Central memory CD4-positive, alpha-beta T cell (primary cell): ENCODE measurements around the gene GRWD1.

Experiments
- DNase-seq: peaks from one replicate; pipeline ENCODE4 v3.0.0; 2022

GRWD1 gene

DNA sequence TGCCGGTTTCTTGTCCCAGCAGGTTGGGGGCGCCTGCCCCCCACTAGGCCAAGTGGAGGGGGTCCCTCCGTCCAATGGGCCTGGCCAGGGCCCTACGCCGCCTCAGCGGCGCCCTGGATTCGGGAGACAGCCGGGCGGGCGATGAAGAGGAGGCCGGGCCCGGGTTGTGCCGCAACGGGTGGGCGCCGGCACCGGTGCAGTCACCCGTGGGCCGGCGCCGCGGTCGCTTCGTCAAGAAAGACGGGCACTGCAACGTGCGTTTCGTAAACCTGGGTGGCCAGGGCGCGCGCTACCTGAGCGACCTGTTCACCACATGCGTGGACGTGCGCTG is 15.8 kb downstream of the GRWD1 start:
- DNase-seq = no peak

DNA sequence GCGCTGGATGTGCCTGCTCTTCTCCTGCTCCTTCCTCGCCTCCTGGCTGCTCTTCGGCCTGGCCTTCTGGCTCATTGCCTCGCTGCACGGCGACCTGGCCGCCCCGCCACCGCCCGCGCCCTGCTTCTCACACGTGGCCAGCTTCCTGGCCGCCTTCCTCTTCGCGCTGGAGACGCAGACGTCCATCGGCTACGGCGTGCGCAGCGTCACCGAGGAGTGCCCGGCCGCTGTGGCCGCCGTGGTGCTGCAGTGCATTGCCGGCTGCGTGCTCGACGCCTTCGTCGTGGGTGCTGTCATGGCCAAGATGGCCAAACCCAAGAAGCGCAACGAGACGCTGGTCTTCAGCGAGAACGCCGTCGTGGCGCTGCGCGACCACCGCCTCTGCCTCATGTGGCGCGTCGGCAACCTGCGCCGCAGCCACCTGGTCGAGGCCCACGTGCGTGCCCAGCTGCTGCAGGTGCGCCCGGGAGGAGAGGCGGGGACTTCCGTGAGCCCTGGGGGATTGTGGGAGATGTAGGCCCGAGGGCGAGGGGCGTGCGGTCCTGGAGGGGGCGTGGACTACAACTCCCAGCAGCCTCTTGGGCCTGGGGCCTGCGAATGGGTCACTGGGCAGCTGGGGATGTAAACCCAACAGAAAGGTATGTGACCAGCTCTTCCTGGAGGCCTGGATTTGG is 16.3 kb downstream of the GRWD1 start:
- DNase-seq = no peak

DNA sequence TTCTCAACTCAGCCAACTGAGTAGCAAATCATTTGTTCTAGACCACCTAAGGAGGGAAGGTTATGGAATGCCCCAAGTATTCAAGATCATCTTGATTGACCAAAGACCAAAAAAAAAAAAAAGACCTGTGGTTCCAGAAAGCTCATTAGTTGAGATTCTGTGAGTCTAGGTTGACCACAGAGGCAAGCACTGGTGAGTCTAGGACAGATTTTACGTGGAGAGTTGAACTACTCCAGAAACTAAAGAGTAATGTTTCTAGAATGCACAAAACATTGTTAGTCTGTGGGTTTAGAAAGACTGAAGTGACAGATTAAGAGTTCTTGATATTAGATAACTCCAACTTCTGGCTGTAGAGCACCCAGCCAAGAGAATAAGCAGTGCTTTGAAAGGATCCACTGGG is 19.4 kb downstream of the GRWD1 start:
- DNase-seq = no peak

DNA sequence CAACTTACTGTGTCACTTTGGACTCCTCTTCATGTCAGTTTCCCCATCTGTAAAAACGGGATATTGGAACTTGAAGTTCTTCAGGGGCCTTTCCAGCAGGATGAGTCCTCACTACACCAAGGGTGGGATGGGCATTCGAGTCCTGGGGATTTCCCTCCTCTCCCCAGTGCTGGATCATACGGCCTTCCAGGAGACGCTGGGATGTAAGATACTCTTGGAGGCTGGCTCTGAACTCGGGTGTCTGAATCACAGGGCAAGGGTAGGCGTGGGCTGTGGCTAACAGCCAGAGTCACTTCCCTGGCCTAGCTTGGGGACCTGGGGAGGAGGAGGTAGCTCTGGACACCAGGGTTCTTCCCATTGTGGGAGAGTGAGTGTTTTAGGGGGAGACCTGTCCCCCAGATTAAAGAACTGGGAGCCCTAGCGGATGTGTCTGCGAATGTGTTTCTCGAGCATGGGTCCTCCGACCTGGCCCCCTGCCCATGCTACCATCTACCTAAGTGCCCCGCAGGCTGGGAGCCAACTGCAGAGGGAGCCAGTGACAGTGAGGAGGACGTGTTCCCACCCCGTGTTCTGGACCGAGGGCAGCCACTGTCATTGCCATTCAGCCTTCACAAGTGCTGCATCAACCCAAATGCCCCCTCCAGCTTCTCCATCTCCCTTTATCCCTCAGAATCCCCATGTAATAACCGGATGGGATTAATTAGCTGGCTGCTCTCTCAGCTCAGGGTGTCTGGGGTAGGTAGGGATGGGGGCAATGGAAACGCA is 21.0 kb downstream of the GRWD1 start:
- DNase-seq = no peak

DNA sequence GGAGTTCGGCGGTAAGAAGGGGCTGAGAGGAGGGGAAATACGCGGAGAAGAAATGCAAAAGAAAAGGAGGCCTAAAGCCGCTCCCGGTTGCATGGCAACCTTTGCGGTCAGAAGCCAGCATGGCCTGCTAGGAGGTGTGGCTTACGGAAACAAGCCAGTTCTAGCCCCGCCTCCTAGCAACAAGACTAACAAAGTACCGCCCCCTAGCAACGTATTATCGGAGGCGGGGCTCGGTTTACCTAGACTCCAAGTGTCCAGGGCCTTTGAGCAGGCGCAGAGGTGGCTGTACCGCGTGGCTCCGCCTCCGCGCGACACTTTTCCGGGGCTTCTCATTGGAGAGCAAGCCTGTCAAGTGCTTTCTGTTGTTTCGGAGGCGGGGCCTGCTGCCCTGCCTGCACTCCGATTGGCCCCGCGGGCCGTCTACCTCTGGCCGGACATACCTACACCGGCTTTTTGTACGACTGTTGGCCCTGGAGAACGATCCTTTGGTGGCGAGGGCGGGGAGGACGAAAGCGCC is 23.0 kb downstream of the GRWD1 start:
- DNase-seq = peak; percentile 100

DNA sequence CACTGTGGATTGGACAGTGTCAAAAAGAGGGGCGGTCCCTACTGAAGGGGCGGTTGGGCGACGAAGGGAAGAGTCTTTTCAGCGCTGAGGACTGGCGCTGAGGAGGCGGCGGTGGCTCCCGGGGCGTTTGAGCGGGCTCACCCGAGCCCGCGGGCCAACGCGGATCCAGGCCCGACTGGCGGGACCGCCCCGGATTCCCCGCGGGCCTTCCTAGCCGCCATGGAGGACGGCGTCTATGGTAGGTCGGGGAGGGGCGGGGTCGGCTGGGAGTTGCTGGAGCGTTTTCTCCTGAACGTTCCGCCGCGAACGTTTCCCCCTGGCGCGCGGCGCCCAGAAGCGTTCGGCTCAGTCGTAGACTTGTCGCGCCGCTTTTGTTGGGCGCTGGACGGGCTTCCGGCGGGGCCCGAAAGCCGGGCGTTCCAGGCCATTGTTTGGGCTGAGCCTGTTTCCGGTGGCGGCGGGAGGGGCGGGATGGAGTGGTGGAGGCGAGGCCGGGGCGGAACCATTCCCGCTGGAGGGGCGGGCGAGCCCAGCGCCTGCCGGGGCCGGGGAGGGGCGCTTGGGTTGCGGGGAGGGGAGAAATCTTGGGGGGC is 23.6 kb downstream of the GRWD1 start, which contains the start of gene CYTH2:
Gene CYTH2 (plus strand): TSS at position 81 of the 593 bp plus-strand sequence. CDS start 139 bp downstream, at position 220.
- no peak for DNase-seq

DNA sequence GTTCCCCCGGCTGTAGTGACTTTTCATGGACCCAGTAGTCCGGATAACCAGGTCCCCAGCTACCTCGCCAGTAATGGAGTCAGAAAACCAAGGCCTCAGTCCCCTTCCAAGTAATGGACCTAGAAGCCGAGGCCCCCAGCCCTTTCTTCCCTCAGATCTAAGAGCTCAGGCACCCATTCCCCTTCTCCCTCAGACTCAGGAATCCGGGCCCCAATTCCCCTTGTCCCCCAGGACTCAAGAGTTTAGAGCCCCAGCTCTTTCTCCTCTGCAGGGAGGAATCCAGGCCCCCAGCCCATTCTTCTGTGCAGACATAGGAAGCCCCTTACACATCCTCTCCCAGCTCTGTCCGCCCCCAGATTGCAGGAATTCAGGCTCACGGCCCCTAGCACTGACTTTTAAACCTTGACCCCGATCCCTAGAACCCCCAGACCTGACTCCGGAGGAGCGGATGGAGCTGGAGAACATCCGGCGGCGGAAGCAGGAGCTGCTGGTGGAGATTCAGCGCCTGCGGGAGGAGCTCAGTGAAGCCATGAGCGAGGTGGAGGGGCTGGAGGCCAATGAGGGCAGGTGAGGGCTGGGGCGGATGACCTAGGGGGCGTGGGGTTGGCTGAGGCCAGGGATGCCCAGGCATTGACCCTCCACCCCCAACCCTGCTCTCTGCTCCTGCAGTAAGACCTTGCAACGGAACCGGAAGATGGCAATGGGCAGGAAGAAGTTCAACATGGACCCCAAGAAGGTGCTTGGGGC is 24.3 kb downstream of the GRWD1 start:
- no peak for DNase-seq

DNA sequence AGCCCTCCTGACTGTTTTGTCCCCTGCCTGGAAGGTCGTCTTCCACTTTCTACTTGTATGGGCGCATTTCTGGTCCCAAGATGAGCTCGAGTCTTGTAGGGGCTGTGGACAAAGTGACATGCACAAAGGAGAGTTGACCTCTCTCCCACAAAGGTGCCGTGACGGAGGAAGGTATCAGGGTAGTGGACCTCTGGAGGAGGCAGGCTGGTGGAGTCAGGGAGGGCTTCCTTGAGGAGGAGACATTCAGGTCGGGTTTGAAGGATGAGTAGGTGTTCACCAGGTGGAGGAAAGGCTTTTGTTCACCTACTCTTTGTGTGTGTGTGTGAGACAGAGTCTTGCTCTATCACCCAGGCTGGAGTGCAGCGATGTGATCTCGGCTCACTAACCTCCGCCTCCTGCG is 25.1 kb downstream of the GRWD1 start:
- DNase-seq = no peak

DNA sequence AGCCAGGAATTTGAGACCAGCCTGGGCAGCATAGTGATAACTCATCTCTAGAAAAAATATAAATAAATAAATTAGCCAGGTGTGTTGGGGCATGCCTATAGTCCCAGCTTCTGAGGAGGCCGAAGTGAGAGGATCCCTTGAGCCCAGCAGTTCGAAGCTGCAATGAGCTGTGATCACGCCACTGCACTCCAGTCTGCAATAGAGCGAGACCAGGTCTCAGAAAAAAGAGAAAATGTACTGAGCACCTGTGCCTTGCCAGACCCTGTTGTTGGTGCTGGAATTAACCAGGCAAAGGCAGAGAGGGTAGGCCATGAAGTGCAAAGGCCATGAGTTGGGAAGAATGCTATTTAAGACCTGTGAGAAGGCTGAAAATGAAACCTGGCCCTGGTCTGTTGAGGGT is 26.1 kb downstream of the GRWD1 start:
- no peak for DNase-seq

DNA sequence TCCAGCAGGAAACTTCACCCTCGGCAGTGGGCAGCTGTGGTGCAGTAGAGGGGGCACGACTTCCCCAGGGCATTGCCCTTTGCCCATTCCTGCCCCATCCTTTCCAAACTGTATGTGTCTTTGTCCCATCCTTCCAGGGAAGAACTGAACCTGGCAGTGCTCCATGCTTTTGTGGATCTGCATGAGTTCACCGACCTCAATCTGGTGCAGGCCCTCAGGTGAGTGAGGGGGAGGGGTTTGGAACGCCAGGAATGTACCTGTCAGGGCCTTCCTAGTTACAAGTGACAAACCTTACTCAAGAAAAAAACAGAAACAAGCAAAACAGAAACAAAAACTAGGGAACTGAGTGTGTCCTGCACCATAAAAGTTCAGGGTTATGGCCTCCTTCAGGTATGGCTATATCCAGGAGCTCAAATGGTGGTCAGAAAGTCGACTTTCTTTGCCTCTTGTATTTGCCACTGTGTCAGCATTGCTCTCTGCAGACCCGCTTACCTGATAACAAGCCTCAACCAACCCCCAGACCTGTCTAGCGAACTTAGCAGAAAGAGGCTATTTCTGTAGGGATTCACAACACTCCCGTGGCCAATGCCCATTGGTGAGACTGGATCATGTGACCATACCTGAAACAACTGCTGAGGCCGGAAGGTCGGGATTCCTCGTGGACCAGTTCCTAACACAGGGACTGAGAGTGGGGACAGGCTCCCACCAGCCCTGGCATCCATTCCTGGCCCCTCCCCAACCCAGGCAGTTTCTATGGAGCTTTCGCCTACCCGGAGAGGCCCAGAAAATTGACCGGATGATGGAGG is 27.6 kb downstream of the GRWD1 start:
- no peak for DNase-seq

DNA sequence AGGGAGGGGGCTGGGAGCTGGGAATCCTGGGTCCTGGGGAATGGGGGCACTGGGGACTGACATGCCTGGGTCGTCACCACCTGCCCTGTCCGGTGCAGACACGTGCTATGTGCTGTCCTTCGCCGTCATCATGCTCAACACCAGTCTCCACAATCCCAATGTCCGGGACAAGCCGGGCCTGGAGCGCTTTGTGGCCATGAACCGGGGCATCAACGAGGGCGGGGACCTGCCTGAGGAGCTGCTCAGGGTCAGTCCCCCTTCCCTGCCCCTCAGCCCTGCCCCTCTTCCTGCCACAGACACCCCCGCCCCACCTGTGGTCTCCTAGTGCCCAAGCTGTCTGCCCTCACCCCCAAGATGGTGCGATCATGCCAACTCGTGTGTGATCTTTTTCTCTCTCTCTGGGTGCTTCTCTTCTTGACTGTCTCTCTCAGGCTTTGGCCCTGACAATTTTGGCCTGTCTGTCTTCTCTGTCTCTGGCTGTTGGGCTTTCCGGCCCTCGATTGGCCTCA is 28.4 kb downstream of the GRWD1 start:
- DNase-seq = no peak

DNA sequence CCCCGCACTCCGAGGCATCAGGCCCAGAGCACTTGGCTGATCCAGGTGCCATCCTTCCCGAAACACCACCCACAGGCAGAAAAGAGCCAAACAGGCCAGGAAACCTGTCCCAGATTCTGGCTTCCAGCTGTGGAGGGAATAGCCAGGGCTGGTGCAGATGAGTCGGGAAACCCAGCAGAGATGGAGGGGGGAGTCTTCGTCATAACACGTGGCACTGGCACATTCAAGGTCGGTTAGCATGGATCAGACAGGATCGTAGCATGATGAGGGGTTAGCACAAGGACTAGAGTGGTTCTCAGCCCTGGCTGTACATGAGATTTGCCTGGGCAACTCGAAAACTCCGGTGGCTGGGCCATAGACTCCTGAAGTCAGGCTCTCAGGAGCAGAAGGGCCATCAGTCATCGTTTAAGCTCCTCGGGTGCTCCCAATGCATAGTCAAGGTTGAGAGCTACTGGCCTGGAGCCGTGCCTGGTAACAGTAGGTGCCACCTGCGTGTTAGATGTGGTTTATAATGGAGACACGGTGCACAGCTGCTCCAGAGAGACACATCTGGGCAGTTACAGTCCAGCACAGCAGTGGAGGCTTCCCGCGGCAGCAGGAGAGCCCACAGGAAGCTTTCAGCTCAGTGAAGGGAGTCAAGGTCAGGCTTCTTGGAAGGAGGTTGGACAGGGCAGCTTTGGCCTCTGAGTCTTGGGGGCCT is 29.7 kb downstream of the GRWD1 start:
- no peak for DNase-seq

DNA sequence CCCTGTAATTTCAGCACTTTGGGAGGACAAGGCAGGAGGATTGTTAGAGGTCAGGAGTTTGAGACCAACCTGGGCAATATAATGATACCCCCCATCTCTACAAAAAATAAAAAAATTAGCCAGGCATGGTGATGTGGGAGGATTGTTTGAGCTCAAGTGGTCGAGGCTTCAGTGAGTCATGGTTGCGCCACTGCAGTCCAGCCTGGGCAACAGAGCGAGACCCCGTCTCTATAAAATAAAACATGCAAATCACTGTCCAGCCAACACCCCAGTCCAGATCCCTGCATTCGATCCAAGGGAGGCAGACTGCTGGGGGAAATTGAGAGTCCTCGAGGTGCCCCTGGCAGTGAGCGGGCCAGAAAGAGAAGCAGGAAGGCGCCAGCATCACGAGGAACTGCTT is 30.4 kb downstream of the GRWD1 start:
- DNase-seq = no peak

DNA sequence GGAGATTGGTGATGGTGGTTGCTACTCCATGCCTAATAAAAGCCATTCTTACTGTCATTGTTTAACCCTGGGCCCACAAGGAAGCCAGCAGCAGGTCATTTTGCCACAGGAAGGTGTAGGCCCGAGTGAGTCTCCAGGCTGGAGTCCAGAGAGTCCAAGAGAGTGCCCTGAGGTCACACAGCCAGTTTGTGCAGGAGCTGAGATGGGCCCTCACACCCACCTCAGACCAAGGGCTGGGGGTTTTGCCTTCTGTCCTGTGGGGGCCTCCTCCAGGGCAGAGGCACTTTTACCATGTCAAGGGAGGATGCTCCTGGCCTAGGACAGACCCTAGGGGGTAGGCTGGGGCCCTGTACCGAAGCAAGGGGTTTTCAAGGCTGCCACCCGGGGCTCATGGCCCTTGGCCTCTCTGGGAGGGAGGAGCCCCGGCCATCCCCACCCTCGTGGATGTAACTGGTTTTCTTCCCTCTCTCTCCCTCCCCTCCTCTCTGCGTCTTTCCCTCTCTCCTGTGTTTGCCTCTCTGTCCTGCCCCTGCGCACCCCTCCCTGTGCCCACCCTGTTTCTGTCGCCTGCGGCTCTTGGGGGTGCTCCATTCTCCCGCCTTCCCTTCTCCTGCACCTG is 31.4 kb downstream of the GRWD1 start:
- no peak for DNase-seq

DNA sequence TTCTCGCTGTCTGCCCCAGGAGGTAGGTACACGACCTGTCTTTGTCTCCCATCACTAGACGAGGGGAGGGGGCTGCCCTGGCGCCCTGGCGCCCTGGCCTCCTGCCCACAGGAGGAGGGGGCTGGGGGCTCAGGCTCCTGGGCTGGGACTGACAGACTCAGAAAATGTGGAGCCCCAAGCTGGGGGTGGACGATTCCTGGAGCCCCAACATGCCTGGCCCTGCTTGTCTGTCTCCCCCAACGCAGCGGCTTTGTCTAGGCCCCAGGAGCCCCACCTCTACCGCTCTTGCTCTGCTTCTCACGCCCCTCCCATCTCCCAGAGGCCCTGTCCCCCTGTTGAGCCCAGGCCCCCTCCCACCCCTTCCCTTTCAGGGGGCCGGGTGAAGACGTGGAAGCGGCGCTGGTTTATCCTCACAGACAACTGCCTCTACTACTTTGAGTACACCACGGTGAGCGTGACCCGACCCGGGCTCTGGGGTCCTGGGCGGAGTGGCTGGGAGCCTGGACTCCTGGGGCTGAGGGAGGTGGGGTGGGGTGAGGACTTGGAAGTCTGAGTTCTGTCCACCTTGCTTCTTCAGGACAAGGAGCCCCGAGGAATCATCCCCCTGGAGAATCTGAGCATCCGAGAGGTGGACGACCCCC is 32.0 kb downstream of the GRWD1 start:
- DNase-seq = no peak

DNA sequence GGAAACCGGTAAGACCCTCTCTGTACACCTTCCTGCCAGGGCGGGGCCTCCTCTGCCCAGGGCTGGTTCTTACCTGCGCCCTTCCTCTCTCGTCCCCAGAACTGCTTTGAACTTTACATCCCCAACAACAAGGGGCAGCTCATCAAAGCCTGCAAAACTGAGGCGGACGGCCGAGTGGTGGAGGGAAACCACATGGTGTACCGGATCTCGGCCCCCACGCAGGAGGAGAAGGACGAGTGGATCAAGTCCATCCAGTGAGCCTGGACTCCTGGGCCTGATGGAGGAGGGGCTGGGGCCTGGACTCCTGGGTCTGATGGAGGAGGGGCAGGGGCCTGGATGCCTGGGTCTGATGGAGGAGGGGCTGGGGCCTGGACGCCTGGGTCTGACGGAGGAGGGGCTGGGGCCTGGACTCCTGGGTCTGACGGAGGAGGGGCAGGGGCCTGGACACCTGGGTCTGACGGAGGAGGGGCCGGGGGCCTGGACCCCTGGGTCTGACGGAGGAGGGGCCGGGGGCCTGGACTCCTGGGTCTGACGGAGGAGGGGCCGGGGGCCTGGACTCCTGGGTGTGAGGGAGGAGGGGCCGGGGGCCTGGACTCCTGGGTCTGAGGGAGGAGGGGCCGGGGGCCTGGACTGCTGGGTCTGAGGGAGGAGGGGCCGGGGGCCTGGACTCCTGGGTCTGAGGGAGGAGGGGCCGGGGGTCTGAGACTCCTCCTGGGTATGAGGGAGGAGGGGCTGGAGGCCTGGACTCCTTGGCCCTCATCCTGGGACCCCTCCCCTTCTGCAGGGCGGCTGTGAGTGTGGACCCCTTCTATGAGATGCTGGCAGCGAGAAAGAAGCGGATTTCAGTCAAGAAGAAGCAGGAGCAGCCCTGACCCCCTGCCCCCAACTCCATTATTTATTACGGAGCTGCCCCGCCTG is 32.8 kb downstream of the GRWD1 start:
- no peak for DNase-seq

DNA sequence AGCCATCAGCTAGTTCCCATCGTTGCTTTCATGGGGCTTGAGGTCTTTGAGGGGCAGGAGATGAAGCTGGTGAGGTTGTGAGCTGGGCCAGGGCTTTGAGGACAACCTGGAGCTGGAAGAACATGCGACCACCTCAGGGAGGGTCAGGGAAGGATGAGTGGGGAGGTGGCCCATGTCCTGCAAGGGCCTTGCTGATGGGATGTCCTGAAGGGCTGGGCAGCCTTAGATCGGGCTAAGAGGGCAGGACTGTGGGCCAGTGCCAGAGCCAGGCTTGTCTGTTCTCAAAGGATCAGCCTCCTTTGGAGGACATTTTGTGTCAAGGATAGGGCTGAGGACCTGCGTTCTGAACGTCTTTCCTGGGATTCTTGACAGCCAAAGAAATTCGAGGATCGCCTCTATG is 33.9 kb downstream of the GRWD1 start:
- no peak for DNase-seq

DNA sequence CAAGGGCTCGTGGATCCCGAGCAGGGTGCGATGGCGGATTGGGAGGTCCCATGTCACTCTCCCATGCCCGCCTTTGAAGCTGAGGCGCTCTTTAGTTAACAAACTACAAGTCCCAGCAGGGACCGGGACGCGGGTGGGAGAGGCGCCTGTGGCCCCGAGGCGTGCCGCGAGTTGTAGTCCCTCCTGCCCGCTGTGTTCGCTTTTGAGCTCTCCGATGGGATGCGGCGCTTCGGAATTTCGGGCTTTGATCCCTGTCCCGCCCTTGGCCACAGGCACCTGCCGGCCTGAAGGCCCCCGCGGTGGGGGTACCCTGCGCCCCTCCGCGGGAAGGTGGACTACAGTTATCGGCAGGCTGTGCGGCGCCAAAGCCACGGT is 34.4 kb downstream of the GRWD1 start:
- DNase-seq = no peak
